Stimulated activated CD4-positive, alpha-beta T cell treated with anti-CD3 and anti-CD28 coated beads, Interleukin-15, amount 100 ng/mL, for 1 hour (primary cell): ENCODE results near the gene BAK1.
"Not testable (repeated sequence)": the region's sequence is repeated elsewhere in the genome, so short reads cannot be mapped to it uniquely, and the experiment has no call there.

Experiments
- DNase-seq, 2 donors: peaks; one replicate each; pipeline ENCODE4 v3.0.0-alpha.2; 2020; ENCODE audit warnings: low read depth in 1 of 2, low spot score in 1 of 2

BAK1 gene

GRCh38 chr6:33609019-33609418 lies 28.9 kb upstream of the BAK1 start:
- DNase-seq = no peak

DNA sequence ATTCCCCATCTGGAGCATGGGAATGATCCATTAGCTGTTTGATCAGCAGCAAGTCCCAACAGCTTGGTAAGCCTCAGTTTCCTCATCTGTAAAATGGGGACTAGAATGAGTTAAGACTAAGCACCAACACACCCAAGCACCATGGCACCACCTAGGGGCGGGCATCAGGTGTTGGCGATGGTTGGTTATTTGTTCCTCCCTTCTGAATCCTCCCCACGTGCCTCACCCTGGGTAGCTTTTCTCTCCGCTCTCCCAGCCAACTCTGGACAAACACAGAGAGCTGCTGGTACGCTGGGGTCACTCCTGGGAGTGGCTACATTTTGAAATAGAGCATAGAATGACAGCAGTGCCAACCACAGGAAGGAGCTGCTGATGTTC lies 27.7 kb upstream of the BAK1 start:
- no peak for DNase-seq

DNA sequence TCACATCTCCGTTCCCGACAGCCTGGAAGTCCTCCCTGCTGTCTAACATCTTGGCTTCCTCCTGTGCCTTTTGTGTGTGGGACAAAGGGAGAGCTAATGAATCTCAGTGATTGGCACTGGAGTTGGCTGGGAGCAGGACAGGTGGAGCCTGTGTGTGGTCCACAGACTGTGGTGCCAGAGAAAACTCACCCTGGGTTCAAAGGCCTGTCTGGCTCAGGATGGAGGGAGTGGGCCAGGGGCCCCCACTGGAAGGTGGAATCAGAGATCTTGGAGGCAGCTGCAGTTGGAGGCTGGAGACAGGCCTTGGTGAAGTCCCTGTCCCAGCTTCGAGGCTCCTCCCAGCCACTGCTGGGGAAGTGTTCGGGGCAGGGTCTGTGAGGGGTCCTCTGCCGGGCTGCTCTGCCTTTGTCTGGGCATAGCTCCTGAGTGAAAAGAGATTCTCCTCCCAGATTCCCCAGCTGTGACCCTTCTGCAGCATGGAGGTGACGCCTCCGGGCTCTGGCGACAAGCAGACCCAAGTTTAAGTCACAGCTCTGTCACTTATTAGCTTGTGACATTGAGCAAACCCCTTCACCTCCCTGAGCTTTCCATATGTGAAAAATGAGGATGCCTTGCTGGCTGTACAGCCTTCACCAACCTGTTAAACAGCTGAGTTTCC lies 27.2 kb upstream of the BAK1 start:
- DNase-seq = no peak

DNA sequence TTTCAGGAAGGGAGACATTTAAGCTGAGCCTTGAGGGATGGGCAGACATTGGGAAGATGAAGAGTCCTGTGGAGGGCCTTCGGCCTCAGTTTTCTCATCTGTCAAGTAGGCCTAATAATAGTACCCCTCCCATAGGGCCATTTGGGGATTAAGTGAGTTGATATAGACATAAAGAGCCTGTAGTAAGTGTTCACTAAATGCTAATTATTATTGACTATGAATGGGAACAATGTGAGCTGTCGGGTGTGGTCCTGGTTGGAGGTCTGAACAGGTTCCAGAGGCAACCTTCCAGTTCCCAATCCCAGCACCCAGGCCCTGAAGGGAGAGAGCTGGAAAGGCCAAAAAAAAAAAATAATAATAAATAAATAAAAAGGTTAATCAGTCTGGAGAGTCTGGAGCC lies 26.6 kb upstream of the BAK1 start:
- no peak for DNase-seq

DNA sequence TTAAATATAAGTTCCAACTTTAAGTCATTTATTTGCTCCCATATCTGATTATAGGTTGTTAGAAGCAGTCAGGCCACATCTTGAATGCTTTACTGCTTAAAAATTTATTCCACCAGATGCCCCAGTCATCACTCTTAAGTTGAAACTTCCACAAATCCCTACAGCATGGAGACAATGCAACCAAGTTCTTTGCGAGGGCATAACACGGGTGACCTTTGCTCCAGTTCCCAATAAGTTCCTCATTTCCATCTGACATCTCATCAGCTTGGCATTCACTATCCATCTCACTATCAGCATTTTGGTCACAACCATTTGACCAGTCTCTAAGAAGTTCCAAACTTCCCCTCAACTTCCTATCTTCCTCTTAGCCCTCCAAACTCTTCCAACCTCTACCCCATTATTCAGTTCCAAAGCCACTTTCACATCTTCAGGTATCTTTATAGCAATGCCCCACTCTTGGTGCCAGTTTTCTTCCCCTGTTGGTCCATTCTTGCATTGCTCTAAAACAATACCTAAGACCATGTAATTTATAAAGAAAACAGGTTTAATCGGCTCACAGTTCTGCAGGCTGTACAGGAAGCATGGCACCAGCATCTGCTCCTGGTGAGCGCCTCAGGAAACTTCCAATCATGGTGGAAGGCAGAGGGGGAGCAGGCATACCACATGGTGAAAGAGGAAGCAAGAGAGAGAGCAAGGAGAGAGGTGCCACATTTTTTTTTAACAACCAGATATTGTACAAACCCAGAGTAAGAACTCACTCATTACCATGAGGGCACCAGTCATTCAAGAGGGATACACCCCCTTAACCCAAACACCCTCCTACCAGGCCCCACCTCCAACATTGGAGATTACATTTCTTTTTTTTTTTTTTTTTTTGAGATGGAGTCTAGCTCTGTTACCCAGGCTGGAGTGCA lies 25.1 kb upstream of the BAK1 start:
- no peak for DNase-seq

DNA sequence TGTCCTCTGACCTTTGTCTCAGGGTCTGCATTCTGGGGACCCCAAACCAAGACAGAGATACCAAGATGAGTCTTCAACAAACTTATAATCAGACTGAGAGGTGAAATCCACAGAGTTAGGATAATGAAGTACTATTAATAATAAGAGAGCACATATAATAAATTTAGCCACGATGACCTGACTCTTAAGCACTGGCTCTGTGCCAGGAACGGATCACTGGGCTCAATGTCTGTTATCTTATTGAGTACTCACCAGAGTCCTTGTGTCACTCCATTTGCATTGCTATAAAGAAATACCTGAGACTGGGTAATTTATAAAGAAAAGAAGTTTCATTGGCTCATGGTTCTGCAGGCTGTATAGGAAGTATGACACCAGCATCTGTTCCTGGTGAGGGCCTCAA lies 22.1 kb upstream of the BAK1 start:
- DNase-seq = no peak

DNA sequence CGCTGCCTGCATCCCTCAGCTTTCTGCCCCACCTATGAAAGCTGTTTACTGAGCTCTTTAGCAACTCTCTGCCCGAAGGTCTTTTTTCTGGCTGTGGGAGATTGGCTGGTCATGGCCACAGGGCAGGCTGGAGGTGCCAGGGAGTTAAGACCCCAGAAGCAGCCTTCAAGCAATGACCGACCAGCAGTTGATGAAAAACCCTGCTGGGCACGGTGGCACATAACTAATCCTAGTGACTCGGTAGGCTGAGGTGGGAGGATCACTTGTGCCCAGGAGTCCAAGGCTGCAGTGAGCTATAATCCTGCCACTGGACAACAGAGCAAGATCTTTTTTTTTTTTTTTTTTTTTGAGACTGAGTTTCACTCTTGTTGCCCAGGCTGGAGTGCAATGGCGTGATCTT lies 20.7 kb upstream of the BAK1 start:
- no peak for DNase-seq

- no peak for DNase-seq
Measured at GRCh38 chr6:33599413-33599938, 19.4 kb upstream of the BAK1 start.

DNA sequence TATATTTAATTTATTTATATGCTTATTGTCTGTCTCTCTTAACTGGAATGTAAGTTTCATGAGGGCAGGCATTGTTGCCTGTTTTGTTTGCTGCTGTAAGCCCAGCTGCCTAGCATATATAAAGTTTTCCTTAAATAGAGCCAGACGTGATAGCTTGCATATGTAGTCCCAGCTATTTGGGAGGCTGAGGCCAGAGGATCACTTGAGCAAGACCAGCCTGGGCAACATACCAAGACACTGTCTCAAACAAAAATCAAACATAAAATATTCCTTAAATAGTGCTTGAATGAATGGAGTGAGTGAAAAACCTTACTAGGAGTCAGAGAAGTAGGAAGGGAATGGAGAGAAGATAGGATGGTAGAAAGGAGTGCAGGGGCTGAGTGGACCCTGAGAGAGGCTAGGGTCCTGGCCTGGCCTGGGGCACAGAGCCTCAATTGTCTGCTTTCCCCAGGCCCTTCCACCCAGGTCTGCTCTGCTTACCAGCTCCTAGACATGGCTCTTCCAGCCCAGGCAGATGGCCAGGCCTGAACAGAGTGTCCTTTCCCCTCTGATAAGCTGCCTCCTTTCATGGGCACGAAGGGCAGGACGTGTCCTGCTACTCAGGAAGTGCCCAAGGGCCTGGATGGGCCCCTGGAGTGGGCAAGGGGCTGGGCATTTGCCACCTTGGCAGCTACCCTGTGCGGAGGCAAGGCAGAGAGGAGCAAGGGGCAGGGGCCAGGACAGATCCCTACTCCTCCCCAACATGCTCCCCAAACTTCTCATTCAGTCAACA lies 17.7 kb upstream of the BAK1 start:
- DNase-seq = no peak

- not testable (repeated sequence) for DNase-seq
Measured at GRCh38 chr6:33596894-33597293, 16.8 kb upstream of the BAK1 start.

DNA sequence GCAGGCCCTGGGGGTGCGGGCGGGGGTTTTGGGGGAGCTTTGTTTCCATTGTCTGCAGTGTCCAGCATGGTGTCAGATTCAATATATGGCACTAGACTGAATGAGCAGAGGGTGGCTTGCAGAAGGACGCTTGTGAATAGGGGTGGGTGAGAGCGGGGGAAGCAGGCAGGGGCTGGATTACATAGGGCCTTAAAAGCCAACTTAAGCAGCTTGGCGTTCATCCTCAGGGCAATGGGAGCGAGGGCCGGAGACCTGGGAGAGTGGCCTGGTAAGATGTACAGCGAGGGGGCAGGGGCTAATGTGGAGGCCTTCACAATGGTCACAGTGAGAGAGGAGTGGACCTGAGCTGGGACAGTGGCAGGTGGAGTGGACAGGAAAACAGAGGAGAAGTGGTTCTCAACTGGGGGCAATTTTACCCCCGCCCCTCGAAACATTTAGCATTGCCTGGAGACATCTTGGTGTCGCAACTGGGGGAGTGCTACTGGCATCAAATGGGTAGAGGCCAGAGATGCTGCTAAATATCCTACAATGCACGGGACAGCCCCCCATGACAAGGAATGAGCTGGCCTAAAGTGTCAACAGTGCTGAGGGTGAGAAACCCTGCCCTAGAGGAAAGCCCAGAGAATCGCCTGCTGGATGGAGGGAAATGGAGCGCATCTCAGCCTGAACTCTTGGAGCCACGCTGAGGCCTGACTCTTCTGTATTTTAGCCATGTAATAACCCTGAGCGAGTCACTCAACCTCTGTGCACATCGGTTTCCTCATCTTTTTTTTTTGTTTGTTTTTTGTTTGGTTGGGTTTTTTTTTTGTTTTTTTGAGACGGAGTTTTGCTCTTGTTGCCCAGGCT lies 15.1 kb upstream of the BAK1 start:
- no peak for DNase-seq

- DNase-seq = no peak
Measured at GRCh38 chr6:33593414-33593727, 13.3 kb upstream of the BAK1 start.

- DNase-seq = peak in 1 of 2 donors; percentile 16
Measured at GRCh38 chr6:33592595-33593413, 12.7 kb upstream of the BAK1 start.

GRCh38 chr6:33592280-33592594 lies 12.2 kb upstream of the BAK1 start:
- DNase-seq = no peak

- no peak for DNase-seq
Measured at GRCh38 chr6:33591424-33592032, 11.5 kb upstream of the BAK1 start.

GRCh38 chr6:33590531-33591198 lies 10.6 kb upstream of the BAK1 start:
- DNase-seq = no peak

DNA sequence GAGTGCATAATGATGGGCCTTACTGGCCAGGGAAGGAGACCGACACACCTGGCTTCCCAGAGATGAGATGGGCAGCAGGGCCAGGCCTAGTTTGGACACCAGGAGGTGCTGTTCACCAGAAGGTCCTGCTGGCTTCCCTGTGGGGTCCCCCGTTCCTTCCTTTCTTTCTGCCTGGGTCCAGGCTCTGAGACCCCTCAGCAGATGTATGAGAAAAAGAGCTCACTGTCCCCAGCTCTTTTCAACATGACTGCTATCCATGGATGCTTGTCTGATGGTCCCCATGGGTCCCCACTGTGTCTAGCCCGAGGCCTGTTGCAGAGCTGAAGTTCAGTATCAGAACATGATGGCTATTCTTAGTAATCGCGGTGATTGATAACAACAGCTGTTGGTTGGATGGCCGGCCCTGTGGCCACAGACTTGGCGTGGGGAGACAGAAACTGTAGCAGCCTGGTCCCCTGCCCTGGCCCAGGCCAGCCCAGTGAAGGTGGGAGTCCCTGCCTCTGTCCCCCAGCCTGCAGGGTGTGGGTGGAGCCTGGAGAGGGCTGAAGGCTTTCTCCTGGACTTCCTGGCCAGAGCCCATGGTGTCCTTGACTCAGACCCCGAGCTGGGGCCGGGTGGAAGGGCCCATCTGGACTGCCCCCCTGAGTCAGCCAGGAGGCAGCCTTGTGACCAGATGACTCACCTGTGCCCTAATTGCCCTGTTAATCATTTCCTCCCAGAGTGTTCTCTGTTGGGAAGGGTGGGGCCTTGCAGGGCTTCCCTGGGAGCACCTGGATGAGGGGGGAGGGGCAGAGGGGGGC lies 9.9 kb upstream of the BAK1 start:
- no peak for DNase-seq

DNA sequence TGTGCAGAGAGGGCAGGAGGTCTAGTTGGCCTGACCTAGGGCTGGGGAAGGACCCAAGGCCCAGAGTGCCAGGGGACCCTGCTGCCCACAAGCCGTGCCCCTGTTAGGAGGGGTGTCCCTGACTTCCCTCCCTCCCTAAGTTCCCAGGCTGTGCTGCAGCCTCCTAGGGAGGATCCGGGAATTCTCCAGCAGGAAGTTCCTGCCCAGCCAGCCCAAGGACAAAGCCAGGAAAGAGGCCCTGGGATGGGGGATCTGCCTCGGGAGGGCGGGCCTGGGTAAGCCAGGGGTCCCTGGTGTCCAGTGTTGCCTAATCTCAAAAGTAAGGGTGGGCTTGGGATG lies 9.3 kb upstream of the BAK1 start:
- DNase-seq = no peak

- no peak for DNase-seq
Measured at GRCh38 chr6:33588894-33589293, 8.8 kb upstream of the BAK1 start.
